Fibroblast of pulmonary artery (primary cell): ENCODE results near the gene BOLA3.

ENCODE experiments used
- DNase-seq: peaks from one replicate; pipeline ENCODE4 v3.0.0-alpha.2; 2010; ENCODE audit warnings: low read depth
- H3K4me3 ChIP-seq: replicated peaks from 2 replicates; pipeline ENCODE4 v1.5.1; 2011; ENCODE audit warnings: low read depth, mild to moderate bottlenecking, control low read depth, low read length, moderate library complexity
- TF ChIP-seq, protein P1 (sequence below): IDR thresholded peaks from 2 replicates; pipeline ENCODE4 v1.5.1; 2011; ENCODE audit warnings: mild to moderate bottlenecking, control low read depth, low read length, inconsistent platforms; ENCODE audit errors: missing control alignments

The BOLA3 gene

DNA sequence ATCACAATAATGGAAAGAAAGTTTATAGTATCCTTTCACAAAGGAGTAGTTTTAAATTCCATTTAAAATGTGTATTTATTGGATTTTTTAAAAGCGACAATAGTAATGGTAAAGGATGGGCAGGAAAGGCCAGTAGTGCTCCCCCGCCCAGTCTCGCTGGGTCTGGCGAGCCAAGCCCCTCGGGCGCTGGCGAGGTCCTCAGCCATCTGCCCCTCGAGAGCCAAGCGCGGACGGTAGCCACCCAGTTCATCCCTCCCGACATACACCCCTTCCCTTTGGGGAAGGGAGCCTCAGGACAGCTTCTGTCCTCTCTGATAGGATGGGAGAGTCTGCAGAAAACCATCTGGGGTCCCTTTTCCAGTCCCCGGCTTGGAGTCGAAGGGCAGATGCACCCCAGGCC, 45.2 kb downstream of the BOLA3 start:
- TF ChIP-seq, protein P1, sequence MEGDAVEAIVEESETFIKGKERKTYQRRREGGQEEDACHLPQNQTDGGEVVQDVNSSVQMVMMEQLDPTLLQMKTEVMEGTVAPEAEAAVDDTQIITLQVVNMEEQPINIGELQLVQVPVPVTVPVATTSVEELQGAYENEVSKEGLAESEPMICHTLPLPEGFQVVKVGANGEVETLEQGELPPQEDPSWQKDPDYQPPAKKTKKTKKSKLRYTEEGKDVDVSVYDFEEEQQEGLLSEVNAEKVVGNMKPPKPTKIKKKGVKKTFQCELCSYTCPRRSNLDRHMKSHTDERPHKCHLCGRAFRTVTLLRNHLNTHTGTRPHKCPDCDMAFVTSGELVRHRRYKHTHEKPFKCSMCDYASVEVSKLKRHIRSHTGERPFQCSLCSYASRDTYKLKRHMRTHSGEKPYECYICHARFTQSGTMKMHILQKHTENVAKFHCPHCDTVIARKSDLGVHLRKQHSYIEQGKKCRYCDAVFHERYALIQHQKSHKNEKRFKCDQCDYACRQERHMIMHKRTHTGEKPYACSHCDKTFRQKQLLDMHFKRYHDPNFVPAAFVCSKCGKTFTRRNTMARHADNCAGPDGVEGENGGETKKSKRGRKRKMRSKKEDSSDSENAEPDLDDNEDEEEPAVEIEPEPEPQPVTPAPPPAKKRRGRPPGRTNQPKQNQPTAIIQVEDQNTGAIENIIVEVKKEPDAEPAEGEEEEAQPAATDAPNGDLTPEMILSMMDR, result no peak
- no peak for DNase-seq
- H3K4me3 ChIP-seq, result no peak overlapping the region

- H3K4me3 ChIP-seq, result no peak overlapping the region
- DNase-seq, result no peak
- TF ChIP-seq, protein P1, result no peak
These were observed 46.0 kb downstream of the BOLA3 start for GRCh38 chr2:74101574-74102300.

DNA sequence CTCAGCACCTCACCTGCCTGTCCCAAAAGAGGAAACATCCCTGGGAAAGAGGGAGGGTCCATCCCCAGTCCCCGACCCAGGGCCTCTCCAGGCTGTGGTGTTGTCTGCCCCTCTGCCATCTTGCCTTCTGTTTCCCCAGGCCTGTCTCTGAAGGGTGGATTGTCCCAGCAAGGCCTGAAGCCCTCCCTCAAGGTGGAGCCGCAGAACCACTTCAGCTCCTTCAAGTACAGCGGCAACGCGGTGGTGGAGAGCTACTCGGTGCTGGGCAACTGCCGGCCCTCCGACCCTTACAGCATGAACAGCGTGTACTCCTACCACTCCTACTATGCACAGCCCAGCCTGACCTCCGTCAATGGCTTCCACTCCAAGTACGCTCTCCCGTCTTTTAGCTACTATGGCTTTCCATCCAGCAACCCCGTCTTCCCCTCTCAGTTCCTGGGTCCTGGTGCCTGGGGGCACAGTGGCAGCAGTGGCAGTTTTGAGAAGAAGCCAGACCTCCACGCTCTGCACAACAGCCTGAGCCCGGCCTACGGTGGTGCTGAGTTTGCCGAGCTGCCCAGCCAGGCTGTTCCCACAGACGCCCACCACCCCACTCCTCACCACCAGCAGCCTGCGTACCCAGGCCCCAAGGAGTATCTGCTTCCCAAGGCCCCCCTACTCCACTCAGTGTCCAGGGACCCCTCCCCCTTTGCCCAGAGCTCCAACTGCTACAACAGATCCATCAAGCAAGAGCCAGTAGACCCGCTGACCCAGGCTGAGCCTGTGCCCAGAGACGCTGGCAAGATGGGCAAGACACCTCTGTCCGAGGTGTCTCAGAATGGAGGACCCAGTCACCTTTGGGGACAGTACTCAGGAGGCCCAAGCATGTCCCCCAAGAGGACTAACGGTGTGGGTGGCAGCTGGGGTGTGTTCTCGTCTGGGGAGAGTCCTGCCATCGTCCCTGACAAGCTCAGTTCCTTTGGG, 47.2 kb downstream of the BOLA3 start:
- TF ChIP-seq, protein P1, result no peak
- no peak overlapping the region for H3K4me3 ChIP-seq
- DNase-seq, result no peak

DNA sequence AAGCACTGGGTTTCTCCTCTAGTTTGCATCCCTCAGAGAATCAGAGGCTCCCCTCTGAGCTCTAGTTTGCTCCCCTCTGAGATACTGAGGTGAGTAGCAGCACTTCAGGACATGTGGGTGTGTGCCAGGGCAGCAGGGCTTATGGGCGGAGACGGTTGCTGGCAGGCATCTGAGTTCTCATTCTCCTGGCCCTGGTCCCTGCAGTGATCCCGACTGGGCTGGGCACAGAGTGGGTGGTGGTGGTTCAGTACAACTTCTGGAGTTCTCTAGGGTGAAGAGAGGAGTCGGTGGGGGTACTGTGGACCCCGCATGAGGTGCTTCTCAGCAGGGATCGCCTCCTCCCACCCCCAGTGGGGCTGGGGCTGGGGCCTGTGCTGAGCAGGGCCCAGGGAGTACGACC, 47.9 kb downstream of the BOLA3 start:
- DNase-seq, result no peak
- TF ChIP-seq, protein P1, result no peak
- no peak overlapping the region for H3K4me3 ChIP-seq

DNA sequence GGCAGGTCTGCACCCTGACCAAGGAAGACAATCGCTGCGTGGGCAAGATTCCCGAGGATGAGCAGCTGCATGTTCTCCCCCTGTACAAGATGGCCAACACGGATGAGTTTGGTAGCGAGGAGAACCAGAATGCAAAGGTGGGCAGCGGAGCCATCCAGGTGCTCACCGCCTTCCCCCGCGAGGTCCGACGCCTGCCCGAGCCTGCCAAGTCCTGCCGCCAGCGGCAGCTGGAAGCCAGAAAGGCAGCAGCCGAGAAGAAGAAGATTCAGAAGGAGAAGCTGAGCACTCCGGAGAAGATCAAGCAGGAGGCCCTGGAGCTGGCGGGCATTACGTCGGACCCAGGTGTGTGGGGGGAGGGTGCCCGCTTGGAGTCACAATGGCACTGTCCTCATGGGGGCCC, 48.4 kb downstream of the BOLA3 start:
- TF ChIP-seq, protein P1, result no peak
- DNase-seq, result no peak

DNA sequence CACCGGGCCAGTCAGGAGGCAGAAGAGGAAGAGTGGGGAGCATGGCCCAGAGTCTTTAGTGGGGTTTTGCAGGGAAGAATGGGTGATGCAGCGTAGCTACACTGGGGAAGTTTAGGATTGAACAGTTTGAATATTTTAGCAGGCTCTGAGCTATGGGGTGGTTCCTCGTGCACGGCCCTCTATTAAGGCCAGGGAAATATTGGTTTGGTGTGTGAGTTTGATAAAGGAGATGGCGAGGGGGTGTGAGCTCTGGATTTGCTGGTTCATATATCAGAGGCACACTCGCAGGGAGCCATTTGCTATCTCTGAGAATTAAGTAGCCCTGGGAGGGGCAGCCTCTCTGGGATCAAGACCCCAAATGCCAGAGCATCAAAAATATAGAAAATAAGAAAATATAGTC, 50.1 kb downstream of the BOLA3 start:
- TF ChIP-seq, protein P1, result no peak
- no peak overlapping the region for H3K4me3 ChIP-seq
- no peak for DNase-seq

More for the DNA sequence above, 48.4 kb downstream of the BOLA3 start:
- no peak overlapping the region for H3K4me3 ChIP-seq
